Upper lobe of left lung (tissue), 6 donors: ENCODE data around the gene TLR9. TPM values are rescaled to one million over a fixed set of nuclear protein-coding genes. Genes with fewer than 3 reads are reported as not detected.
A peak's percentile ranks its signal among the peaks of the same experiment; 100 is the strongest.

ENCODE experiments used
- ATAC-seq, 2 donors: fragments of 200-7000 bp; cut with Tn5 transposase; one replicate each; pipeline ENCODE4 v1.9.1; 2022; ENCODE audit warnings: mild to moderate bottlenecking in 2 of 2, moderate library complexity in 2 of 2; ENCODE audit not compliant: low FRiP score in 2 of 2
- DNase-seq, 2 donors: peaks; one replicate each; pipeline ENCODE4 v3.0.0-alpha.2; 2019 to 2020
- H3K27ac ChIP-seq, 4 donors: fragments of 200-600 bp; sonication (generic); one replicate each; pipeline ENCODE4 v1.5.1; 2016 to 2019
- H3K27me3 ChIP-seq, 4 donors: fragments of 200-600 bp; sonication (generic); one replicate each; pipeline ENCODE4 v1.5.1; 2017 to 2019
- H3K36me3 ChIP-seq, 4 donors: fragments of 200-600 bp; sonication (generic); one replicate each; pipeline ENCODE4 v1.5.1; 2016 to 2019
- H3K4me1 ChIP-seq, 4 donors: fragments of 200-600 bp; sonication (generic); one replicate each; pipeline ENCODE4 v1.5.1; 2018 to 2019
- H3K4me3 ChIP-seq, 4 donors: fragments of 200-600 bp; sonication (generic); one replicate each; pipeline ENCODE4 v1.5.1; 2017 to 2019; ENCODE audit warnings: mild to moderate bottlenecking in 2 of 4, moderate library complexity in 1 of 4
- H3K9me3 ChIP-seq, 4 donors: fragments of 200-600 bp; sonication (generic); one replicate each; pipeline ENCODE4 v1.5.1; 2018 to 2019
- CTCF ChIP-seq, 6 experiments: fragments of 450-650 bp in 4 of 6; fragments of 200-600 bp in 2 of 6; sonication (generic) in 2 of 6; IDR thresholded peaks; one replicate each; pipeline ENCODE4 v1.5.1; 2016 to 2019; ENCODE audit warnings: antibody characterized with exemption in 6 of 6
- EP300 ChIP-seq, 4 donors: sonication (generic); formaldehyde crosslinking; IDR thresholded peaks; one replicate each; pipeline ENCODE4 v1.5.1; 2017; ENCODE audit warnings: antibody characterized with exemption in 4 of 4, control low read depth in 2 of 4
- POLR2A ChIP-seq, 4 donors: fragments of 450-650 bp; IDR thresholded peaks; one replicate each; pipeline ENCODE4 v1.5.1; 2016 to 2017; ENCODE audit warnings: antibody characterized with exemption in 4 of 4, mild to moderate bottlenecking in 2 of 4
- POLR2AphosphoS5 ChIP-seq, 2 donors: sonication (generic); formaldehyde crosslinking; IDR thresholded peaks; one replicate each; pipeline ENCODE4 v1.5.1; 2017; ENCODE audit warnings: antibody characterized with exemption in 2 of 2
- WGBS, 2 donors: methylation state at CpG; one replicate each; pipeline ENCODE4 v1.1.5; 2017 to 2018; 5-methylcytosine and 5-hydroxymethylcytosine counted together
- total RNA-seq, 6 donors: library from RNA; depleted of rRNA in 4 of 6; stranded (reverse); fragments of >200 nt in 4 of 6; gene quantifications; one replicate each; pipeline versions ENCODE4 v1.1.0 to v1.2.1, GENCODE V29; 2016 to 2021
- donor health status: DM: no; HTN: no; CAD: no; lungs with moderate emphysema.
- donor health status: DM: no; HTN: yes; CAD: no; lungs with severe emphysema.

Gene TLR9
- total RNA-seq, 6 donors from 2014 or later = 0.29 to 1.1 TPM; not detected in 4

- Histone ChIP-seq H3K4me1 (peaks cover 3 to 23% (median 10%) of the 10 kb centered on the region in 4 donors), H3K4me3 (no peak overlapping the region), H3K9me3 (no peaks in the 10 kb centered on the region), H3K27ac (no peak overlapping the region), H3K27me3 (no peaks in the 10 kb centered on the region), H3K36me3 (peaks cover 49 to 100% (median 76%) of the 10 kb centered on the region in 4 donors)
- TF ChIP-seq CTCF (IDR thresholded peaks at IDR 0.05) = no peak
- no peak for TF ChIP-seq POLR2A (IDR thresholded peaks at IDR 0.05)
- 80 to 87% methylated on average over 4 of the region's 4 CpGs for WGBS, 2 donors
- DNase-seq (no peak), ATAC-seq (no peak)
Observed at GRCh38 chr3:52256622-52257021, 31.2 kb upstream of the TLR9 start.

GRCh38 chr3:52256159-52256558, 30.7 kb upstream of the TLR9 start:
- DNase-seq (no peak), ATAC-seq (no peak)
- Histone ChIP-seq H3K9me3 (no peaks in the 10 kb centered on the region), H3K4me1 (peaks cover 3 to 23% (median 10%) of the 10 kb centered on the region in 4 donors), H3K36me3 (peaks cover 49 to 100% (median 76%) of the 10 kb centered on the region in 4 donors), H3K27me3 (no peaks in the 10 kb centered on the region), H3K4me3 (no peak overlapping the region), H3K27ac (no peak overlapping the region)
- 82 to 92% methylated on average over 3 of the region's 3 CpGs for WGBS, 2 donors
- TF ChIP-seq EP300 (IDR thresholded peaks at IDR 0.05) (no peak), POLR2A (IDR thresholded peaks at IDR 0.05) (no peak), POLR2AphosphoS5 (IDR thresholded peaks at IDR 0.05) (no peak), CTCF (IDR thresholded peaks at IDR 0.05) (no peak)

- peaks cover 3 to 29% (median 10%) of the 10 kb centered on the region in 4 donors for H3K4me1 ChIP-seq
- TF ChIP-seq POLR2AphosphoS5 (IDR thresholded peaks at IDR 0.05) (no peak), CTCF (IDR thresholded peaks at IDR 0.05) (no peak), EP300 (IDR thresholded peaks at IDR 0.05) (no peak), POLR2A (IDR thresholded peaks at IDR 0.05) (no peak)
- ATAC-seq (no peak), DNase-seq (no peak)
- H3K27ac ChIP-seq = peak overlapping the region in 1 of 4 donors; percentile 41
- H3K27me3 ChIP-seq = no peaks in the 10 kb centered on the region
- H3K4me3 ChIP-seq = no peak overlapping the region
- WGBS, 2 donors = 82 to 87% methylated on average over 9 of the region's 9 CpGs
- no peaks in the 10 kb centered on the region for H3K9me3 ChIP-seq
- H3K36me3 ChIP-seq = peaks cover 41 to 100% (median 62%) of the 10 kb centered on the region in 4 donors
Observed at GRCh38 chr3:52254608-52255007, 29.2 kb upstream of the TLR9 start.

GRCh38 chr3:52253314-52254304, 28.2 kb upstream of the TLR9 start:
- H3K27me3 ChIP-seq = no peaks in the 10 kb centered on the region
- TF ChIP-seq POLR2AphosphoS5 (IDR thresholded peaks at IDR 0.05) (peak; percentile 22 to 51), CTCF (IDR thresholded peaks at IDR 0.05) (no peak), POLR2A (IDR thresholded peaks at IDR 0.05) (no peak), EP300 (IDR thresholded peaks at IDR 0.05) (peak in 1 of 4 donors; percentile 15)
- ATAC-seq = peak; percentile 88
- H3K4me3 ChIP-seq = no peak overlapping the region
- H3K4me1 ChIP-seq = peaks cover 3 to 32% (median 10%) of the 10 kb centered on the region in 4 donors
- DNase-seq = peak in 1 of 2 donors; percentile 74
- H3K9me3 ChIP-seq = no peaks in the 10 kb centered on the region
- H3K27ac ChIP-seq = peak overlapping the region; percentile 41 to 65 (median 54)
- peaks cover 31 to 100% (median 60%) of the 10 kb centered on the region in 4 donors for H3K36me3 ChIP-seq
- WGBS, 2 donors = 67 to 80% methylated on average over 8 to 12 of the region's 12 CpGs
